GM10266 (cell line): ENCODE results near the gene GSTA5.
A peak's percentile ranks its signal among the peaks of the same experiment; 100 is the strongest.

Experiments used
- DNase-seq: peaks from one replicate; pipeline ENCODE4 v3.0.0; 2012; ENCODE audit errors: extremely low spot score
- TF ChIP-seq, protein P1 (sequence below): IDR thresholded peaks from 2 replicates; pipeline ENCODE4 v1.5.1; 2012; ENCODE audit warnings: mild to moderate bottlenecking, low read depth; ENCODE audit not compliant: control insufficient read depth, insufficient read depth; ENCODE audit errors: missing control alignments

Gene GSTA5

DNA sequence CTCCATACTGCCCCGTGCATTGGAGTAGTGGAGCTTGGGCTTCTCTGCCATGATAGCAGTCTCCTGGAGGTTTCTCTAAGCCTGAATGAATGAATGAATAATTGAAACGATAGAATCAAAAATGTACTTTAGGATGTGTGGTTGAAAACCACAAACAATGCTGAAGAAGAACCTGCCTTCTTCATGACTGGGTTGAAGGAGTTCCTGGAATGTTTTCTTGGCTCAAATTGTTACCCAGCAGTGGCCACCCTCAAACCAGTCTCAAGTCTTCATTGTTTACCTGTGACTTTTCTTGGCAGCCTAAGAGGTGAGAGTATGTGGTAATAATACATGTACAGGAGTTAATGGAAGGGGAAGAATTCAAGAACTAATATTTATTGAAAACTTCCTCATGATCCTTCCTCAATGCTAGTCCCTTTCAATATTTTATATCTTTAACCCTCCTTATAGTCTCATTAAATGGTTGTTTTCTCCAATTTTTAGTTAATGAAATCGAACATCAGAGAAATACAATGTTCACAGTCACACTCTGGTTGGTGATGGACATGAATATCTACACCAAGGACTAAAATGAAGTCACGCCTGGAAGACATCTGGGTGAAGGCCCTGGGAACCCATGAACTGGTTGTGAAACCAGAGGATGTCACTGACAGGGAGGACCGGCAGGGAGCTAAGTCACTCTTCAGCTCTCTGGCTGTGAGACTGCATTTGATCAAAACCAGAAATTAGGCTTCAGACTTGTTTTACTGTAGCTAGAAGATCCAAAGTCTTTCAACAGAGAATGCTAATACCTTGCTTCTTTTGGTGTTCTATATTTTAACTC, at the start of gene GSTA5:
TSS of gene GSTA5 (minus strand) at position 51 of the 823 bp plus-strand sequence.
- TF ChIP-seq, protein P1, sequence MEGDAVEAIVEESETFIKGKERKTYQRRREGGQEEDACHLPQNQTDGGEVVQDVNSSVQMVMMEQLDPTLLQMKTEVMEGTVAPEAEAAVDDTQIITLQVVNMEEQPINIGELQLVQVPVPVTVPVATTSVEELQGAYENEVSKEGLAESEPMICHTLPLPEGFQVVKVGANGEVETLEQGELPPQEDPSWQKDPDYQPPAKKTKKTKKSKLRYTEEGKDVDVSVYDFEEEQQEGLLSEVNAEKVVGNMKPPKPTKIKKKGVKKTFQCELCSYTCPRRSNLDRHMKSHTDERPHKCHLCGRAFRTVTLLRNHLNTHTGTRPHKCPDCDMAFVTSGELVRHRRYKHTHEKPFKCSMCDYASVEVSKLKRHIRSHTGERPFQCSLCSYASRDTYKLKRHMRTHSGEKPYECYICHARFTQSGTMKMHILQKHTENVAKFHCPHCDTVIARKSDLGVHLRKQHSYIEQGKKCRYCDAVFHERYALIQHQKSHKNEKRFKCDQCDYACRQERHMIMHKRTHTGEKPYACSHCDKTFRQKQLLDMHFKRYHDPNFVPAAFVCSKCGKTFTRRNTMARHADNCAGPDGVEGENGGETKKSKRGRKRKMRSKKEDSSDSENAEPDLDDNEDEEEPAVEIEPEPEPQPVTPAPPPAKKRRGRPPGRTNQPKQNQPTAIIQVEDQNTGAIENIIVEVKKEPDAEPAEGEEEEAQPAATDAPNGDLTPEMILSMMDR, result no peak
- DNase-seq, result no peak

DNA sequence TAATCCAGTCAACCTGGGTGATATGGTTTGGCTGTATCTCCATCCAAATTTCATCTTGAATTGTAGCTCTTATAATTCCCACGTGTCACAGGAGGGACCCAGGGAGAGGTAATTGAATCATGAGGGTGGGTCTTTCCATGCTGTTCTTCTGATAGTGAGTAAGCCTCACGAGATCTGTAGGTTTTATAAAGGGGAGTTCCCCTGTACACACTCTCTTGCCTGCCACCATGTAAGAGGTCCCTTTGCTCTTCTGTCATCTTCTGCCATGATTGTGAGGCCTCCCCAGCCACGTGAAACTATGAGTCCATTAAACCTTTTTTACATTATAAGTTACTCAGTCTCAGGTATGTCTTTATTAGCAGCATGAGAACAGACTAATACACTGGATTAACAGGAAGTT, 49.4 kb upstream of the GSTA5 start:
- TF ChIP-seq, protein P1, result no peak
- DNase-seq, result no peak

DNA sequence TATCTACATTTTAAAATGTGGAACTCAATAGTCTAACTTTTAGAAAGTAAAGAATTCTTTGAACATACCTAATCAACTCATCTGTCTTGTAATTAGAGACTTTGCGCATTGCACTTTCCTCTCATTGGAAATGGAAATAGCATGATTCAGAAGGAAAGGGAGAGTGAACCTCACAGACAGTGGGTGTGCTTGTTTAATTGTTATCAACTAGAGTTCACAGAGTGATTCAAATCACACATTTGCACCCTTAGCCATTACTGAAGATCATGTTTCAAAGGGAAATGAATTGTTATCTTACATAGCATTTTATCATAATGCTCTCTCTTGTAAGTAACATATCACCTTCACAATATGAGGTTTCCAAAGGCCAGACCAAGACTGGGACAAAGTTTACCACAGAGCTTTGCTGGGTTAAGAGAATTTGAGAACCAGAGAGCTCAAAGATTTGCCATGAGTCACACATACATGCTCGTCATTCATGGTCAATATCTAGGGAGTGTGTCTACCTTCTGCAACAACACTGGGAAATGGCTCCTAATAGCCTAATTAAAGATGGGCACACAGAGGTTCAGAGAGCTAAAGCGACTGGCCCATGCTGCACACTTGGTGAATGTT, 47.4 kb upstream of the GSTA5 start:
- DNase-seq, result no peak
- TF ChIP-seq, protein P1, result no peak

DNA sequence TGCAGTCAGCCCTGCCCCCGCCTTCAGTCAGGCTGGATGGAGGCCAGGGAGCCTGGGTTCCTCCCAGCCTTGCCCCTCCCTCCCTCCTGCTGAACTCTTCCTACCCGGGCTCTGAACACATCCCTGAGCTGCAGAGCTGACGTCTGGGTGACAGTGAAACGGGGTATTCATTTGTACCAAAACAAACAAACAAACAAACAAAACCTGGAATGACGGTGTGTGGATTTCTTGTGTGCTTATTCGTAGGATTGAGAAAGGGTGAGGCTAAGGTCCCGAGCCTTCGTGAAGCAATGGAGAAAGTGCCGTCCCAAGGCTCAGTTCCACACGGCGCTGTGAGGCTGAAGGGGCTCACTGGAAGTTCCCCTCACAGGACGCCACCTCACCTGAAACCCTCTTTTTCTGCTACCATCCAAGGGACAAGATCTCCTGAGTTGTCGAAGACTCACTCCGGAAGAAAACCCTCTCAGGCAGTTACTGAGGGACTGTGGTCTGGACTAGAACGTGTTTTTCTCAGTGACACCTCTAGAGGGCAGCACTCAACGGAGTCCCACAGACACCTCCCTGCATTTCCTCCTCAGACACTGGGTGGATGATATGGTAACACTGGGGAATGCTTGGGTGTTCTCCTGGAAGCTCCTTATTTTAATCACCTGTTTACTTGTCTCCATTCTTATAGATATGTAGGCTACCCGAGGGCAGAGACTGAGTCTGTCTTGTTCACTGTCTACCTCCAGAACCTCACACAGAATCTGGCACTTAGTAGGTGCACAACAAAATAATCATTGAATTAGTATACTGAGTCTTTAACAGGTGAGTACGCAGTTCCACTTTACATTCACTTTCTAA, 41.6 kb upstream of the GSTA5 start:
- peak; percentile 75 for DNase-seq
- TF ChIP-seq, protein P1, result peak; percentile 90

DNA sequence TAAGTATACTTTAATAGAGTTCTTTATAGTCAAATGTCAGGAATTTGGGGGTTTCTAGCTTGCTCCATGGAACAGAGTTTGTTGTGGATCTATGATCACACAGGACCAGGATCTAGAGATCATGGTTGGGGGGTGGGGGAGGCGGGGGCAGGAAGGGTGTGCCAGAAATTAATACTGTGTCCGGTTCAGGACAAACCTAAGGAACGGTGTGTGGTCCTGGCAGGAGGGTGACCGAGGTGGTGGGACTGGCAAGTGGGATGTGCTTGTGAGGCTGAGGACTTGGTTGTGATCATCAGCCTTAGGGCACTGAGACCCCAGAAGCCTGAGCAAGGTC, 41.0 kb upstream of the GSTA5 start:
- TF ChIP-seq, protein P1, result no peak
- DNase-seq, result no peak

DNA sequence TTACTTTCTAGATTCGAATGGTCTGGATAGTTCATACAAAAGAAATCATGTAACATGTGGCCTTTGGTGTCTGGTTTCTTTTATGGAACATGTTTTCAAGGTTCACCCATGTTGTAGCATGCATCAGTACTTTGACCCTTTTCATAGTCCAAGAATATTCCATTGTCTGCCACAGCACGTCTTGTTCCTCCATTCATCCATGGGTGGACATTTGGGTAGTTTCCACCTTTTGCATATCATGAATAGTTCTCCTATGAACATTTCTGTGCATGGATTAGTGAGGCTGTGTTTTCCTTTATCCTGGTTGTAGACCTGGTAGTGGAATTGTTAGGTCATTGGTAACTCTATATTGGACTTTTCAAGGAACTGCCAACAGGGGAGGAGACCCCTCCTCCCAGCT, 37.2 kb upstream of the GSTA5 start:
- TF ChIP-seq, protein P1, result no peak
- DNase-seq, result no peak
